CD1c-positive myeloid dendritic cell (primary cell): ENCODE measurements around the gene ALG12.

Experiments
- DNase-seq: peaks from one replicate; pipeline ENCODE4 v3.0.0-alpha.2; 2016; ENCODE audit errors: extremely low spot score

ALG12 gene

GRCh38 chr22:49887702-49888101 is 30.5 kb downstream of the ALG12 start:
- no peak for DNase-seq

DNA sequence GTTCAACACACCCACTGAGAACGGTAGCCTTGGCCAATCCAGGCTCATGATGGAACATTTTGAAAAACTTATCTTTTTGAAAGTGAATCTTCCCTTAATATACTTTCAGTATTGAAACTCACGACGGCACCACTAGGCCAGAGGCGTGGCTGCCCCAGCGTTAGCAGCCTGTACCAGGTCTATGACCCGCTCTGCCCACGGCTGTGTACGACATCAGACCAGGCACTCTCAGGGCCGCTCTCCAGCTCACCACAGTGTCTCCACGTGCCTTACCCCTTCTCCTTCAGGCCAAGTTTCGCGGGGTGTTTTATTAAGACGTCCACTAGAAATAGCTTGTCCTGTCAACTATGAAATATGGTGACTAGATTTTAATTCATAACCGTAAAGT is 31.2 kb downstream of the ALG12 start:
- DNase-seq = no peak

GRCh38 chr22:49886346-49887063 is 31.7 kb downstream of the ALG12 start:
- DNase-seq = no peak

- DNase-seq = no peak
Measured at GRCh38 chr22:49885881-49886280, 32.4 kb downstream of the ALG12 start.

DNA sequence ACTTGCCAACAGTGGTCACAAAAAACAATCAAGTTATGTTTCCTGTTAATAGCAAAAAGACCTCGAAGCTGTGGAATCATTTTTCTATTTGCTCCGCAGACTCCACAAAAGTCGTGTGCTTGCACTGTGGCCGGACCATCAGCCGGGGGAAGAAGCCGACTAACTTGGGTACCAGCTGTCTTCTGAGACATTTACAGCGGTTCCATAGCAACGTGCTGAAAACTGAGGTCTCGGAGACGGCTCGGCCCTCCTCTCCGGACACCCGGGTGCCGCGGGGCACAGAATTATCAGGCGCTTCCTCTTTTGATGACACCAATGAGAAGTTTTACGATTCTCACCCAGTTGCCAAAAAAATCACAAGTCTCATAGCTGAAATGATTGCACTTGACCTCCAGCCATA is 33.0 kb downstream of the ALG12 start:
- DNase-seq = no peak

DNA sequence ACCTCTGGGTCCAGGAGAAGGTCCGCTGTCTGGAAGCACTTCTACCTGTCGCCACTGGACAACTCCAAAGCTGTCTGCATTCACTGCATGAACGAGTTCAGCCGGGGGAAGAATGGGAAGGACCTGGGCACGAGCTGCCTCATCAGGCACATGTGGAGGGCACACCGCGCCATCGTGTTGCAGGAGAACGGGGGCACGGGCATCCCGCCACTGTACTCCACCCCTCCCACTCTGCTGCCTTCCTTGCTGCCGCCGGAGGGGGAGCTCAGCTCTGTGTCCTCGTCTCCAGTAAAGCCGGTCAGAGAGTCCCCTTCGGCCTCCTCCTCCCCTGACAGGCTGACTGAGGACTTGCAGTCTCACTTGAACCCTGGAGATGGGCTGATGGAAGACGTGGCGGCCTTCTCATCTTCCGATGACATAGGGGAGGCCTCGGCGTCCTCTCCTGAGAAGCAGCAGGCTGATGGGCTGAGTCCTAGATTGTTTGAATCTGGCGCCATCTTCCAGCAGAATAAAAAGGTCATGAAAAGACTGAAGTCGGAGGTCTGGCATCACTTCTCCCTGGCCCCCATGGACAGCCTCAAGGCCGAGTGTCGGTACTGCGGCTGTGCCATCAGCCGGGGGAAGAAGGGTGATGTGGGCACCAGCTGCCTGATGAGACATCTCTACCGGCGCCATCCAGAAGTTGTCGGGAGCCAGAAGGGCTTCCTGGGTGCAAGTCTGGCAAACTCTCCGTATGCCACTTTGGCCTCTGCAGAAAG is 33.6 kb downstream of the ALG12 start:
- DNase-seq = no peak

- DNase-seq = no peak
Measured at GRCh38 chr22:49884075-49884474, 34.2 kb downstream of the ALG12 start.

- DNase-seq = no peak
Measured at GRCh38 chr22:49883294-49883640, 35.0 kb downstream of the ALG12 start.

GRCh38 chr22:49882519-49883293 is 35.5 kb downstream of the ALG12 start:
- DNase-seq = no peak

- no peak for DNase-seq
Measured at GRCh38 chr22:49881856-49882255, 36.4 kb downstream of the ALG12 start.

- DNase-seq = no peak
Measured at GRCh38 chr22:49880281-49880680, 38.0 kb downstream of the ALG12 start.

DNA sequence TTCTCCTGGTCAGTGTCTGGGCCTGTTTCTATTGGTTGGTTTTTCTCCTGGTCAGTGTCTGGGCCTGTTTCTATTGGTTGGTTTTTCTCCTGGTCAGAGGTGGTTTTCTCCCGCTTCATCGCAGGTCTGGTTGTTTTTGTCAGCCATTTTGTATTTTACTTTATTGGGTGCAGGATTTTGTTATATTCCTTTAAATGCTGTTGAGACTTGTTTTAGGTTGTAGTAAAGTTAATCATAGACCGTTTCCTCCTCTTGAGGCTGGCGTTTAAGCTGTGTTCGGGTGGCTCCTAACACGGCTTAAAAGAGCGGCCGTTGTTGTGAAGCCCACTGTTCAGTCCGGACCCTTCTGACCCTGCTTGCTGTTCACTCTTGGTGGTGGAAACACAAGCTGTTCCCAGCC is 38.4 kb downstream of the ALG12 start:
- no peak for DNase-seq

GRCh38 chr22:49878206-49878605 is 40.0 kb downstream of the ALG12 start:
- no peak for DNase-seq

- DNase-seq = no peak
Measured at GRCh38 chr22:49877642-49878041, 40.6 kb downstream of the ALG12 start.

DNA sequence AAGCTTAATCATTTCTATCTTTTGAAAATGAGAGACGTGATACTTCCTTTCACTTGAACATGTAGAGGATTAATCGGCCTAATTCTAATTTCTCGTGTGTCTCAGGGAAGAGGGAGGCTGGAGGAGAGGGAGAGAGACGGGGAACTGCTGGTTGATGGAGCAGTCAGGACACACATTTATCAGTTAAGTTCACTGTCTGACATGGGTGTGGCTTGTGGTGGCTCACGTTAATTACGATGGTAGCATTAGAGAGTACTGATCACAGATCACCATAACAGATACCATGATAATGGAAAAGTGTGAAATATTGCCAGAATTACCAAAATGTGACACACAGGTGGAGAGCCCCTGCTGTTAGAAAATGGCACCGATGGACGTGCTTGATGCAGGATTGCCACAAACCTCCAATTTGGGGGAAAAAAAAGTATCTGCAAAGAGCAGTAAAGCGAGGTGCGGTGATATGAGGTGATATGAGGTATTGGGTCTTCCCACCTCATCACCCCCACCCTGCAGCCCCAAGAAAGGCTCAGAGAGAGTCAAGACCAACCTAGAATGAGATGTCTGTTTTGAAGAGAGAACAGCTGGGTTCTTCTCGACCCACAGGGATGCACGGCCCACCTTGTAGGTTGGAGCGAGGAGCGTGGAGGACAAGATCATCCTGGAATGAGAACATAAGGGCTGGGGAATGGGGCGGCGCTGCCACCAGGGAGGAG is 44.9 kb downstream of the ALG12 start:
- DNase-seq = no peak

DNA sequence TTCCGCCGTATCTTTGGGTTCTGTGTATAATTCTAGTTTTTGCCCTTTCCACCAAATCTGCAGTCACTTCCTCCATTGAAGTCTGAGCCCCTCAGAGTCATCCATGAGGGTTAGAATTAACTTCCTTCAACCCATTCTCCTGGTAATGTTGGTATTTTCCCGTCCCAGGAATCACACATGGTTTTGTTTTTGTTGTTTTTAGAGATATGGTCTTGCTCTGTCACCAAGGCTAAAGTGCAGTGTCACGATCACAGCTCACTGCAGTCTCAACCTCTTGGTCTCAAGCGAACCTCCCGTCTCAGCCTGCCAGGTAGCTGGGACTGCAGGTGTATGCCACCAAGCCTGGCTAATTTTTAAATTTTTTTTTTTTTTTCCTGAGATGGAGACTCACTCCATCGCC is 45.9 kb downstream of the ALG12 start:
- no peak for DNase-seq

GRCh38 chr22:49871482-49871881 is 46.8 kb downstream of the ALG12 start:
- no peak for DNase-seq

- DNase-seq = peak; percentile 3
Measured at GRCh38 chr22:49869845-49870712, 48.2 kb downstream of the ALG12 start.

- DNase-seq = no peak
Measured at GRCh38 chr22:49869086-49869830, 49.0 kb downstream of the ALG12 start.
